C4-2B (cell line): Measurements from ENCODE around the gene MAZ.

Source experiments
- H3K27ac ChIP-seq: fragments of 450-650 bp; 2 replicates; pipeline ENCODE4 v1.5.1; 2017
- CTCF ChIP-seq: fragments of 450-650 bp; conservative IDR thresholded peaks from 2 replicates; pipeline ENCODE4 v1.5.1; 2017; ENCODE audit warnings: mild to moderate bottlenecking
- ZFX ChIP-seq: fragments of 450-650 bp; IDR thresholded peaks from 2 replicates; pipeline ENCODE4 v1.6.1; 2017

The MAZ gene

GRCh38 chr16:29820730-29821642 is 14.7 kb downstream of the MAZ start:
- no peak for TF ChIP-seq CTCF
- H3K27ac ChIP-seq, result no peak overlapping the region

- H3K27ac ChIP-seq, result no peak overlapping the region
These were observed 15.3 kb downstream of the MAZ start for GRCh38 chr16:29821643-29822115.

GRCh38 chr16:29824589-29825144 is 18.3 kb downstream of the MAZ start:
- no peak overlapping the region for H3K27ac ChIP-seq
- TF ChIP-seq ZFX (no peak), CTCF (no peak)

More at GRCh38 chr16:29821643-29822115, 15.3 kb downstream of the MAZ start:
- TF ChIP-seq ZFX, result no peak
- TF ChIP-seq CTCF, result no peak

GRCh38 chr16:29825145-29826044 is 19.1 kb downstream of the MAZ start:
- no peak for TF ChIP-seq ZFX
- no peak for TF ChIP-seq CTCF
- H3K27ac ChIP-seq, result no peak overlapping the region

- H3K27ac ChIP-seq, result no peak overlapping the region
These were observed 20.0 kb downstream of the MAZ start for GRCh38 chr16:29826342-29826695.

GRCh38 chr16:29830774-29831173 is 24.4 kb downstream of the MAZ start:
- no peak overlapping the region for H3K27ac ChIP-seq
- no peak for TF ChIP-seq CTCF
- TF ChIP-seq ZFX, result no peak

More at GRCh38 chr16:29826342-29826695, 20.0 kb downstream of the MAZ start:
- TF ChIP-seq ZFX (no peak), CTCF (no peak)
